NCI-H2029 treated with DMSO at 0.1 percent for 48 hours (cell line): ENCODE results near the gene KIRREL3.
"Not testable (repeated sequence)": the region's sequence is repeated elsewhere in the genome, so short reads cannot be mapped to it uniquely, and the experiment has no call there.

Source experiments
- DNase-seq: peaks from one replicate; lab custom pipeline; 2025; lab: John Stamatoyannopoulos, UW

Gene KIRREL3

GRCh38 chr11:126952533-126952932, 48.0 kb downstream of the KIRREL3 start:
- DNase-seq, result not testable (repeated sequence)

GRCh38 chr11:126951465-126951864, 49.1 kb downstream of the KIRREL3 start:
- DNase-seq, result no peak

GRCh38 chr11:126949066-126949891, 51.3 kb downstream of the KIRREL3 start:
- DNase-seq, result no peak

GRCh38 chr11:126948563-126948962, 52.0 kb downstream of the KIRREL3 start:
- DNase-seq, result no peak

- DNase-seq, result no peak
Measured at GRCh38 chr11:126945319-126945718, 55.3 kb downstream of the KIRREL3 start.

GRCh38 chr11:126943316-126943715, 57.3 kb downstream of the KIRREL3 start:
- DNase-seq, result no peak

GRCh38 chr11:126942146-126942545, 58.4 kb downstream of the KIRREL3 start:
- DNase-seq, result no peak

- DNase-seq, result no peak
Measured at GRCh38 chr11:126939552-126939951, 61.0 kb downstream of the KIRREL3 start.

- no peak for DNase-seq
Measured at GRCh38 chr11:126938718-126939117, 61.9 kb downstream of the KIRREL3 start.

- no peak for DNase-seq
Measured at GRCh38 chr11:126930091-126930841, 70.3 kb downstream of the KIRREL3 start.

GRCh38 chr11:126929179-126930061, 71.2 kb downstream of the KIRREL3 start:
- no peak for DNase-seq

GRCh38 chr11:126927623-126928022, 72.9 kb downstream of the KIRREL3 start:
- no peak for DNase-seq

- DNase-seq, result no peak
Measured at GRCh38 chr11:126926376-126926791, 74.2 kb downstream of the KIRREL3 start.

- DNase-seq, result no peak
Measured at GRCh38 chr11:126925321-126926093, 75.1 kb downstream of the KIRREL3 start.

- no peak for DNase-seq
Measured at GRCh38 chr11:126924376-126925040, 76.1 kb downstream of the KIRREL3 start.

- DNase-seq, result no peak
Measured at GRCh38 chr11:126920833-126921232, 79.7 kb downstream of the KIRREL3 start.

GRCh38 chr11:126919147-126919823, 81.3 kb downstream of the KIRREL3 start:
- no peak for DNase-seq

- no peak for DNase-seq
Measured at GRCh38 chr11:126918556-126918955, 82.0 kb downstream of the KIRREL3 start.

- no peak for DNase-seq
Measured at GRCh38 chr11:126917531-126918204, 82.9 kb downstream of the KIRREL3 start.

- no peak for DNase-seq
Measured at GRCh38 chr11:126915430-126915829, 85.1 kb downstream of the KIRREL3 start.
